Heart left ventricle (tissue), 13 donors: Measurements from ENCODE around the gene HES5.

ENCODE experiments used
- POLR2A ChIP-seq, 2 donors: fragments of 450-650 bp; IDR thresholded peaks; one replicate each; pipeline ENCODE4 v1.6.1; 2017; ENCODE audit warnings: antibody characterized with exemption in 2 of 2, mild to moderate bottlenecking in 2 of 2, moderate library complexity in 2 of 2
- TF ChIP-seq, protein P1 (sequence below), 12 donors: fragments of 200-600 bp; sonication (generic) in 4 of 12; IDR thresholded peaks; one replicate each; pipeline versions ENCODE4 v1.5.0 to v1.8.0; 2018 to 2022; ENCODE audit warnings: antibody characterized with exemption in 12 of 12, mild to moderate bottlenecking in 5 of 12
- donor health status: ischemic (EF 13 %, LVEDD 7.1; RV severe dilation, severe dysfunction).
- donor health status: DM: no; HTN: yes; CAD: no.
- donor health status: DM: no; HTN: no; CAD: no.
- donor health status: ischemic (EF 25% LVEDD 6.9; RV normal size, moderate dysfunction).
- donor health status: ischemic (EF 25% LVEDD 5.7; RV mildly dilated, moderate dysfunction).
- donor health status: ischemic (EF 35%, LVEDD 5.7; RV mildly dilated, moderate dysfunction).
- donor health status: nonischemic (EF 11% LVEDD 7.7; RV severe dilation, severe dysfunction).
- donor health status: DM: yes; HTN: yes; CAD: no.
- donor health status: PGD.
- donor health status: ischemic (EF 29% LVEDD 5.4; RV normal size, mild dysfunction).
- donor health status: nonischemic (EF 23%, LVEDD 6.1; RV moderate dilation, normal function).

DNA sequence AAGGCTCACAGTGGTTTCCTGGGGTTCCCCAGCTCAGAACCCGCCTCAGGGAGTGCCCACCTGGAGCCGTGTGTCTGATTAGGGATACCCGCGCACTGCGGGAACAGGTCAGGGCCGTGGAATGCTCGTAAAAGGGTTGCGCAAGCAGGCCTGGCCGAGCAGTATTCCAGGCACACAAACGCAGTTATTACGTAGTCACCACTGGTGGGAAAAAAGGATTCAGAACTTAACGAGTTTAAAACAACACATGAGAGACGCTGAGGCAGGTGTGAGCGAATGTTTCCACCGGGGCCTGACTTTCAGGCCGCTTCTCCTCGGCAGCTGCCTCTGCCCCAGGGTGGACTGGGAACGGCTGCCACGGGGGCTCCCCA, 35.8 kb downstream of the HES5 start:
- TF ChIP-seq, protein P1, sequence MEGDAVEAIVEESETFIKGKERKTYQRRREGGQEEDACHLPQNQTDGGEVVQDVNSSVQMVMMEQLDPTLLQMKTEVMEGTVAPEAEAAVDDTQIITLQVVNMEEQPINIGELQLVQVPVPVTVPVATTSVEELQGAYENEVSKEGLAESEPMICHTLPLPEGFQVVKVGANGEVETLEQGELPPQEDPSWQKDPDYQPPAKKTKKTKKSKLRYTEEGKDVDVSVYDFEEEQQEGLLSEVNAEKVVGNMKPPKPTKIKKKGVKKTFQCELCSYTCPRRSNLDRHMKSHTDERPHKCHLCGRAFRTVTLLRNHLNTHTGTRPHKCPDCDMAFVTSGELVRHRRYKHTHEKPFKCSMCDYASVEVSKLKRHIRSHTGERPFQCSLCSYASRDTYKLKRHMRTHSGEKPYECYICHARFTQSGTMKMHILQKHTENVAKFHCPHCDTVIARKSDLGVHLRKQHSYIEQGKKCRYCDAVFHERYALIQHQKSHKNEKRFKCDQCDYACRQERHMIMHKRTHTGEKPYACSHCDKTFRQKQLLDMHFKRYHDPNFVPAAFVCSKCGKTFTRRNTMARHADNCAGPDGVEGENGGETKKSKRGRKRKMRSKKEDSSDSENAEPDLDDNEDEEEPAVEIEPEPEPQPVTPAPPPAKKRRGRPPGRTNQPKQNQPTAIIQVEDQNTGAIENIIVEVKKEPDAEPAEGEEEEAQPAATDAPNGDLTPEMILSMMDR (IDR thresholded peaks at IDR 0.05) = no peak
- TF ChIP-seq POLR2A (IDR thresholded peaks at IDR 0.05) = no peak
